ENCODE data around the gene RIN3. TPM values are rescaled to one million over a fixed set of nuclear protein-coding genes. Genes with fewer than 3 reads are reported as not detected.

Gene RIN3
- total RNA-seq, 1 experiment from 2014 or later, result 1.5 TPM

DNA sequence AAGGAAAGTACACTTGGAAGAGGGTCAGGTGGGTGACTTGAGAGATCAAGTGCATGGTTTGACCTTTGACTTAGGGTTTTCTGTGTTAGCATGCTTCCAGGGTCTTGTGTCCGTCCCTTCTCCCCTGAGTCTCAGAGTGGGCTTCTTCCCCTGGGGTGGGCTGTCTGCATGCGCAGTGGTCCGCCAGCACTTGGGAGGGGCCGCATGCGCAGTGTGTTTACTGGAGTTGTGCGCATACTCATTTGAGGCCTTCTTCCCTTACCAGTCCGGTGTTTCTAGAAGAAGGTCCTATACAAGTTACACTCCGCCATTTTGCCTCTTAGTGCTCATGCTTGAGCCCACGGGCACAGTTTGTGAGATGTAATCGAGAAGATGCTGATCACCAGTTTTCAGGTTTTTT lies 58.5 kb downstream of the RIN3 start:
- H3K4me2 ChIP-seq (ENCODE audit: insufficient read depth, insufficient read length, low read length), result no peak overlapping the region
- no peak overlapping the region for H3K4ac ChIP-seq (ENCODE audit: low read depth, low read length)
- peaks cover 4% of the 10 kb centered on the region for H3K4me1 ChIP-seq (ENCODE audit: insufficient read depth, low read length)
- H2BK5ac ChIP-seq (ENCODE audit: insufficient read length, low read length), result no peak overlapping the region
- no peaks in the 10 kb centered on the region for H3K79me2 ChIP-seq (ENCODE audit: insufficient read depth, low read length)
- no peaks in the 10 kb centered on the region for H4K20me1 ChIP-seq (ENCODE audit: control insufficient read depth, insufficient read depth, insufficient read length)
- no peak overlapping the region for H3K14ac ChIP-seq (ENCODE audit: insufficient read depth, low read length)
- no peak overlapping the region for H2BK120ac ChIP-seq (ENCODE audit: low read depth, low read length, poor library complexity, severe bottlenecking)
- H3K18ac ChIP-seq (ENCODE audit: insufficient read length, low read depth, low read length), result no peak overlapping the region
- H3K4me3 Mint-ChIP-seq, result no peak overlapping the region
- H3K9me3 Mint-ChIP-seq, result peaks cover 0 to 5% of the 10 kb centered on the region in 2 experiments; a peak in 3 of 5 replicates
- H3K9ac ChIP-seq (ENCODE audit: extremely low read depth, insufficient read length, low read length), result no peak overlapping the region
- H4K5ac ChIP-seq (ENCODE audit: insufficient read length, low read depth, low read length), result no peak overlapping the region
- no peaks in the 10 kb centered on the region for H3K9me3 ChIP-seq (ENCODE audit: control insufficient read depth, low read depth, low read length)
- DNase-seq, result no peak
- H3K56ac ChIP-seq (ENCODE audit: insufficient read length, low read depth, low read length), result no peak overlapping the region
- H2BK12ac ChIP-seq (ENCODE audit: insufficient read length, low read depth, low read length), result no peak overlapping the region
- H3K27me3 ChIP-seq (ENCODE audit: insufficient read depth, low read length), result no peaks in the 10 kb centered on the region
- no peaks in the 10 kb centered on the region for H3K23me2 ChIP-seq (ENCODE audit: insufficient read length, low read depth, low read length, poor library complexity, severe bottlenecking)
- H2AK5ac ChIP-seq (ENCODE audit: insufficient read length, low read length), result no peak overlapping the region
- no peak overlapping the region for H2BK15ac ChIP-seq (ENCODE audit: low read depth, low read length)
- H3T11ph ChIP-seq (ENCODE audit: low read length), result no peak overlapping the region
- H3K23ac ChIP-seq (ENCODE audit: insufficient read length, low read depth, low read length), result no peak overlapping the region
- no peak overlapping the region for H4K91ac ChIP-seq (ENCODE audit: insufficient read length, low read depth, low read length)
- H3K36me3 Mint-ChIP-seq (ENCODE audit: insufficient read depth in 1 of 3, low read depth in 3 of 3), result peaks cover 0 to 6% (median 2%) of the 10 kb centered on the region in 3 experiments; a peak in 2 of 7 replicates
- H3K4me1 Mint-ChIP-seq, result peaks cover 14 to 16% of the 10 kb centered on the region in 2 experiments
- H3K27ac ChIP-seq (ENCODE audit: insufficient read length, low read depth, low read length), result no peak overlapping the region
- H2BK20ac ChIP-seq (ENCODE audit: low read depth, low read length, poor library complexity, severe bottlenecking), result no peak overlapping the region
- H2AFZ ChIP-seq (ENCODE audit: low read length), result no peak overlapping the region
- peaks cover 5% of the 10 kb centered on the region for H3K27me3 Mint-ChIP-seq (ENCODE audit: low read depth)
- no peaks in the 10 kb centered on the region for H3K79me1 ChIP-seq (ENCODE audit: insufficient read depth, low read depth, low read length, poor library complexity, severe bottlenecking)
- H3K27ac Mint-ChIP-seq, result no peak overlapping the region
- no peak overlapping the region for H4K8ac ChIP-seq (replicated peaks; ENCODE audit: insufficient read length, low read depth, low read length)
- TF ChIP-seq, protein P1, sequence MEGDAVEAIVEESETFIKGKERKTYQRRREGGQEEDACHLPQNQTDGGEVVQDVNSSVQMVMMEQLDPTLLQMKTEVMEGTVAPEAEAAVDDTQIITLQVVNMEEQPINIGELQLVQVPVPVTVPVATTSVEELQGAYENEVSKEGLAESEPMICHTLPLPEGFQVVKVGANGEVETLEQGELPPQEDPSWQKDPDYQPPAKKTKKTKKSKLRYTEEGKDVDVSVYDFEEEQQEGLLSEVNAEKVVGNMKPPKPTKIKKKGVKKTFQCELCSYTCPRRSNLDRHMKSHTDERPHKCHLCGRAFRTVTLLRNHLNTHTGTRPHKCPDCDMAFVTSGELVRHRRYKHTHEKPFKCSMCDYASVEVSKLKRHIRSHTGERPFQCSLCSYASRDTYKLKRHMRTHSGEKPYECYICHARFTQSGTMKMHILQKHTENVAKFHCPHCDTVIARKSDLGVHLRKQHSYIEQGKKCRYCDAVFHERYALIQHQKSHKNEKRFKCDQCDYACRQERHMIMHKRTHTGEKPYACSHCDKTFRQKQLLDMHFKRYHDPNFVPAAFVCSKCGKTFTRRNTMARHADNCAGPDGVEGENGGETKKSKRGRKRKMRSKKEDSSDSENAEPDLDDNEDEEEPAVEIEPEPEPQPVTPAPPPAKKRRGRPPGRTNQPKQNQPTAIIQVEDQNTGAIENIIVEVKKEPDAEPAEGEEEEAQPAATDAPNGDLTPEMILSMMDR (conservative IDR thresholded peaks at IDR 0.05), result no peak
- no CpG with 5 or more reads among the region's 10 CpGs for WGBS (ENCODE audit: extremely low coverage, insufficient read length, low lambda C conversion rate)
